K562 (cell line): ENCODE results near the gene IL10RB. TPM values are rescaled to one million over a fixed set of nuclear protein-coding genes. Genes with fewer than 3 reads are reported as not detected.
A peak's percentile ranks its signal among the peaks of the same experiment; 100 is the strongest.

Source experiments
- ATAC-seq: fragments of 200-7000 bp; cut with Tn5 transposase; 3 replicates; pipeline ENCODE4 v1.9.1; 2020; ENCODE audit warnings: moderate library complexity
- BruUV-seq: library from RNA; stranded (reverse); fragments of 400-500 nt; replicated peaks from 2 replicates; lab custom pipeline; 2021; lab: Mats Ljungman, UMichigan
- CTCF ChIA-PET: fragments of 300-600 bp; formaldehyde crosslinking; extraction: SDS; loops from one replicate; lab custom pipeline; 2021; ENCODE audit warnings: low intra/inter-chr PET ratio; lab: Yijun Ruan, JAX
- POLR2A ChIA-PET: fragments of 300-600, 350-650 bp; sonication (Branson Sonifier 250); formaldehyde crosslinking; extraction: SDS; loops from one replicate; lab custom pipeline; 2021; ENCODE audit warnings: antibody characterized with exemption, inconsistent platforms; lab: Yijun Ruan, JAX
- DNase-seq, 4 experiments: peaks; one replicate each; pipeline versions ENCODE4 v3.0.0 to v3.0.0-alpha.2; 2011 to 2018; ENCODE audit warnings: low spot score in 3 of 4, mixed read lengths in 3 of 4; ENCODE audit errors: extremely low read depth in 1 of 4
- FAIRE-seq: peaks from 2 replicates; lab custom pipeline; 2011; peaks lifted over from hg19 to GRCh38; lab: Jason Lieb, UNC
- H2AFZ ChIP-seq: 2 replicates; pipeline ENCODE4 v1.6.0; 2011; ENCODE audit warnings: low read depth, low read length, control low read depth, inconsistent platforms
- H3K27ac ChIP-seq: fragments of 200-600 bp; 3 replicates; pipeline ENCODE4 v1.8.0; 2011; ENCODE audit warnings: low read depth, mild to moderate bottlenecking, control low read depth, inconsistent platforms, low read length, moderate library complexity, mixed read lengths; ENCODE audit errors: extremely low read depth
- H3K27me3 ChIP-seq, 2 experiments: fragments of 300-600 bp in 1 of 2; 2 replicates in 1 of 2; 3 replicates in 1 of 2; pipeline versions ENCODE4 v1.6.0 to v1.8.0; 2011; ENCODE audit warnings: inconsistent platforms in 2 of 2, low read length in 2 of 2, mild to moderate bottlenecking in 1 of 2, mixed read lengths in 1 of 2, moderate library complexity in 1 of 2; ENCODE audit not compliant: control insufficient read depth in 2 of 2, insufficient read depth in 2 of 2
- H3K36me3 ChIP-seq: fragments of 300-600 bp; 3 replicates; pipeline ENCODE4 v1.8.0; 2011; ENCODE audit warnings: mild to moderate bottlenecking, low read length, inconsistent platforms; ENCODE audit not compliant: control insufficient read depth, insufficient read depth
- H3K4me1 ChIP-seq, 2 experiments: fragments of 200-600 bp in 1 of 2; replicated peaks in 1 of 2; 2 replicates in 1 of 2; 3 replicates in 1 of 2; pipeline versions ENCODE4 v1.5.1 to v1.8.0; 2011; ENCODE audit warnings: inconsistent platforms in 2 of 2, low read length in 2 of 2, mild to moderate bottlenecking in 1 of 2, mixed read lengths in 1 of 2, moderate library complexity in 1 of 2; ENCODE audit not compliant: control insufficient read depth in 2 of 2, insufficient read depth in 2 of 2
- H3K4me2 ChIP-seq: 2 replicates; pipeline ENCODE4 v1.6.1; 2011; ENCODE audit warnings: low read length, control low read depth, inconsistent platforms, mixed read lengths; ENCODE audit not compliant: insufficient read depth
- H3K4me3 ChIP-seq: fragments of 200-600 bp; sonication (generic), shearing (Covaris generic); 2 replicates; pipeline ENCODE4 v1.5.1; 2016; ENCODE audit warnings: control low read depth, inconsistent platforms
- H3K79me2 ChIP-seq: fragments of 200-600 bp; 3 replicates; pipeline ENCODE4 v1.8.0; 2011; ENCODE audit warnings: low read length, inconsistent platforms; ENCODE audit not compliant: control insufficient read depth, insufficient read depth
- H3K9ac ChIP-seq, 2 experiments: 2 replicates each; pipeline versions ENCODE4 v1.6.0 to v1.6.1; 2011; ENCODE audit warnings: low read depth in 2 of 2, low read length in 2 of 2, control low read depth in 1 of 2, inconsistent platforms in 1 of 2, mild to moderate bottlenecking in 1 of 2, mixed read lengths in 1 of 2; ENCODE audit not compliant: insufficient read depth in 1 of 2
- H3K9me1 ChIP-seq: one replicate; pipeline ENCODE4 v1.6.0; 2011; ENCODE audit warnings: inconsistent platforms, mild to moderate bottlenecking, low read length, moderate library complexity; ENCODE audit not compliant: control insufficient read depth, insufficient read depth
- H3K9me3 ChIP-seq: replicated peaks from 2 replicates; pipeline ENCODE4 v1.5.1; 2011; ENCODE audit warnings: low read depth, low read length, inconsistent platforms; ENCODE audit not compliant: control insufficient read depth, insufficient read depth
- H4K20me1 ChIP-seq: replicated peaks from 2 replicates; pipeline ENCODE4 v1.6.1; 2011; ENCODE audit warnings: low read length, inconsistent platforms, mixed read lengths; ENCODE audit not compliant: control insufficient read depth, insufficient read depth
- ARID3B ChIP-seq: fragments of 250-450 bp; sonication (Bioruptor Pico); IDR thresholded peaks from 2 replicates; pipeline ENCODE4 v1.4.0; 2020; ENCODE audit warnings: borderline replicate concordance
- ASH1L ChIP-seq: fragments of 450-650 bp; IDR thresholded peaks from 2 replicates; pipeline ENCODE4 v1.6.1; 2018; ENCODE audit warnings: borderline replicate concordance, mild to moderate bottlenecking, low read depth; ENCODE audit not compliant: partially characterized antibody
- ATF3 ChIP-seq, 2 experiments: fragments of 450-650 bp in 1 of 2; sonication (generic) in 1 of 2; formaldehyde crosslinking in 1 of 2; IDR thresholded peaks in 1 of 2; conservative IDR thresholded peaks in 1 of 2; 2 replicates each; pipeline versions ENCODE4 v1.6.1 to v1.8.1; 2016 to 2023; ENCODE audit warnings: mild to moderate bottlenecking in 2 of 2, moderate library complexity in 2 of 2, inconsistent platforms in 1 of 2, missing genetic modification reagents in 1 of 2
- CBX1 ChIP-seq: sonication (generic); IDR thresholded peaks from 2 replicates; pipeline ENCODE4 v1.6.1; 2016; ENCODE audit warnings: antibody characterized with exemption, low read depth, mild to moderate bottlenecking
- DMBX1 ChIP-seq: fragments of 250-450 bp; sonication (Bioruptor Pico); IDR thresholded peaks from 2 replicates; pipeline ENCODE4 v1.8.0; 2022; ENCODE audit warnings: inconsistent platforms, mild to moderate bottlenecking, moderate library complexity, borderline replicate concordance
- HSF4 ChIP-seq: fragments of 250-450 bp; sonication (Bioruptor Pico); IDR thresholded peaks from 2 replicates; pipeline ENCODE4 v2.1.2; 2022; ENCODE audit warnings: mild to moderate bottlenecking, moderate library complexity, borderline replicate concordance
- NELFE ChIP-seq: IDR thresholded peaks from 2 replicates; pipeline ENCODE4 v1.6.1; 2011; ENCODE audit warnings: mild to moderate bottlenecking; ENCODE audit not compliant: insufficient read depth, insufficient read length
- RBM17 ChIP-seq: fragments of 200-400 bp; formaldehyde crosslinking; IDR thresholded peaks from 2 replicates; pipeline ENCODE4 v1.6.1; 2017; ENCODE audit warnings: low read depth, mild to moderate bottlenecking, low read length, borderline replicate concordance
- THRA ChIP-seq: fragments of 450-650 bp; IDR thresholded peaks from 2 replicates; pipeline ENCODE4 v1.6.1; 2017; ENCODE audit warnings: mild to moderate bottlenecking, moderate library complexity
- ZBTB12 ChIP-seq: fragments of 250-450 bp; sonication (Bioruptor Pico); IDR thresholded peaks from 2 replicates; pipeline ENCODE4 v1.4.0; 2020
- ZBTB8A ChIP-seq: fragments of 450-650 bp; IDR thresholded peaks from 2 replicates; pipeline ENCODE4 v1.6.1; 2018; ENCODE audit warnings: mild to moderate bottlenecking, moderate library complexity; ENCODE audit not compliant: partially characterized antibody
- WGBS: fragments of 100-300 bp; shearing (Covaris generic); methylation state at CpG from one replicate; pipeline ENCODE4 v1.1.6; 2016; ENCODE audit warnings: low coverage, mixed read lengths; ENCODE audit not compliant: insufficient coverage; ENCODE audit errors: missing lambda C conversion rate; 5-methylcytosine and 5-hydroxymethylcytosine counted together
- in situ Hi-C: fragments of 300-500 bp; cut with MboI; formaldehyde crosslinking; loops from 4 replicates; pipeline ENCODE4 v1.15.0; 2018; ENCODE audit warnings: inconsistent platforms, mixed read lengths
- intact Hi-C: fragments of 100-400 bp; cut with micrococcal nuclease; formaldehyde crosslinking; loops from 2 replicates; pipeline ENCODE4 v1.14.2; 2022
- polyA plus RNA-seq, 8 experiments: library from polyadenylated mRNA; depleted of rRNA in 4 of 8; stranded (reverse) in 5 of 8; unstranded in 3 of 8; fragments of >200 nt; fragmentation: Nextera tagmentation in 2 of 8; fragmentation: Illumina TruSeq in 1 of 8; extraction: Ambion mirVana in 2 of 8; extraction: Trizol in 1 of 8; gene quantifications; 2 replicates each; pipeline versions ENCODE4 v1.2.1 to v1.2.3, GENCODE V29; 2011 to 2014; ENCODE audit warnings: inconsistent platforms in 1 of 8, missing spikeins in 1 of 8
- total RNA-seq, 7 experiments: library from RNA; depleted of rRNA in 6 of 7; stranded (reverse); fragments of >200 nt in 6 of 7; fragmentation: Illumina TruSeq in 2 of 7; extraction: Trizol in 2 of 7; gene quantifications; 2 replicates each; pipeline versions ENCODE4 v1.2.1 to v1.2.3, GENCODE V29; 2011 to 2021; ENCODE audit warnings: low replicate concordance in 1 of 7

Gene IL10RB
- total and polyA plus RNA-seq, 9 of the 15 experiments (the other 6 are each of a cell fraction or from before 2014, with no cell fraction given) = 10.9 to 33.8 (median 23.0) TPM

GRCh38 chr21:33308586-33309490 is 42.7 kb downstream of the IL10RB start:
- Histone ChIP-seq H3K4me2 (no peak overlapping the region), H3K27me3 (no peaks in the 10 kb centered on the region), H3K4me3 (no peak overlapping the region), H3K4me1 (peaks cover 13 to 18% of the 10 kb centered on the region in 2 experiments), H3K9ac (no peak overlapping the region), H4K20me1 (no peaks in the 10 kb centered on the region), H3K9me3 (no peaks in the 10 kb centered on the region), H3K9me1 (no peaks in the 10 kb centered on the region), H3K27ac (no peak overlapping the region), H2AFZ (no peak overlapping the region), H3K79me2 (no peaks in the 10 kb centered on the region), H3K36me3 (no peaks in the 10 kb centered on the region)
- DNase-seq = peak in 1 of 4 experiments; percentile 51
- CTCF ChIA-PET = no interaction called here
- in situ Hi-C loops = no loop called here
- POLR2A ChIA-PET = interaction anchor here (0.5 to 2.2 kb wide), 11 partner anchors 9 to 178 kb away, joined by 3 to 12 read pairs (median 3); partner anchors contain the start of gene IFNAR1
- BruUV-seq = no TSS peak
- intact Hi-C loops = loop anchor here (2.0 kb wide), 1 partner anchor 110 kb away; no protein-coding TSS in a partner anchor
- WGBS = 35% methylated on average over 6 of the region's 6 CpGs
- peak; percentile 52; the same call in 2 of the 3 replicates for ATAC-seq
- FAIRE-seq = no peak
- TF ChIP-seq HSF4 (CRISPR knock-in tag) (no peak), RBM17 (no peak), ZBTB12 (CRISPR knock-in tag) (no peak), ZBTB8A (no peak), ARID3B (CRISPR knock-in tag) (no peak), NELFE (no peak), DMBX1 (no peak), ASH1L (no peak), ATF3 (IDR thresholded peaks at IDR 0.05) (no peak), ATF3 (CRISPR knock-in tag; conservative IDR thresholded peaks at IDR 0.05) (no peak), CBX1 (no peak), THRA (no peak)
